ENCODE measurements around the gene PPP3CB.
"Not testable (repeated sequence)": the region's sequence is repeated elsewhere in the genome, so short reads cannot be mapped to it uniquely, and the experiment has no call there.

Gene PPP3CB

GRCh38 chr10:73399063-73399462, 96.8 kb downstream of the PPP3CB start:
- no peak overlapping the region for H3K4me3 ChIP-seq (ENCODE audit: low read depth, low read length, poor library complexity, severe bottlenecking)
- no peaks in the 10 kb centered on the region for H3K9me3 ChIP-seq (ENCODE audit: low read length)
- TF ChIP-seq EZH2 (IDR thresholded peaks at IDR 0.05; ENCODE audit: borderline replicate concordance, low read length) (no peak), CTCF (IDR thresholded peaks at IDR 0.05; ENCODE audit: low read length) (no peak)
- no peak overlapping the region for H3K9ac ChIP-seq (ENCODE audit: low read length)
- no peak overlapping the region for H3K27ac ChIP-seq (ENCODE audit: low read depth, low read length, poor library complexity, severe bottlenecking)
- no peak overlapping the region for H3K4me2 ChIP-seq (ENCODE audit: low read length)
- H3K4me1 ChIP-seq (ENCODE audit: insufficient read depth, low read length, severe bottlenecking) = no peaks in the 10 kb centered on the region
- H3K9me2 ChIP-seq (ENCODE audit: low read depth, low read length) = no peaks in the 10 kb centered on the region; the same call in 1 of the 2 replicates
- H3K36me3 ChIP-seq (ENCODE audit: insufficient read depth, low read length) = peaks cover 47% of the 10 kb centered on the region
- no peaks in the 10 kb centered on the region for H3F3A ChIP-seq (ENCODE audit: insufficient read depth, low read length)
- H2AFZ ChIP-seq (ENCODE audit: low read length) = no peak overlapping the region
- H4K20me1 ChIP-seq (ENCODE audit: insufficient read depth, low read length) = no peaks in the 10 kb centered on the region
- no peaks in the 10 kb centered on the region for H3K27me3 ChIP-seq (ENCODE audit: insufficient read depth, low read length)
- peaks cover 29% of the 10 kb centered on the region for H3K79me2 ChIP-seq (ENCODE audit: insufficient read depth, low read length)

GRCh38 chr10:73398024-73398423, 97.8 kb downstream of the PPP3CB start:
- Histone ChIP-seq H3K9ac (ENCODE audit: low read length) (no peak overlapping the region), H3K9me3 (ENCODE audit: low read length) (no peaks in the 10 kb centered on the region), H3K36me3 (ENCODE audit: insufficient read depth, low read length) (peaks cover 47% of the 10 kb centered on the region), H3K4me2 (ENCODE audit: low read length) (no peak overlapping the region), H3K4me3 (ENCODE audit: low read depth, low read length, poor library complexity, severe bottlenecking) (no peak overlapping the region), H2AFZ (ENCODE audit: low read length) (no peak overlapping the region), H3F3A (ENCODE audit: insufficient read depth, low read length) (no peaks in the 10 kb centered on the region), H3K27me3 (ENCODE audit: insufficient read depth, low read length) (no peaks in the 10 kb centered on the region), H4K20me1 (ENCODE audit: insufficient read depth, low read length) (no peaks in the 10 kb centered on the region), H3K79me2 (ENCODE audit: insufficient read depth, low read length) (peaks cover 18% of the 10 kb centered on the region), H3K27ac (ENCODE audit: low read depth, low read length, poor library complexity, severe bottlenecking) (no peak overlapping the region), H3K9me2 (ENCODE audit: low read depth, low read length) (no peaks in the 10 kb centered on the region; the same call in 1 of the 2 replicates), H3K4me1 (ENCODE audit: insufficient read depth, low read length, severe bottlenecking) (no peaks in the 10 kb centered on the region)
- TF ChIP-seq EZH2 (IDR thresholded peaks at IDR 0.05; ENCODE audit: borderline replicate concordance, low read length) (no peak), CTCF (IDR thresholded peaks at IDR 0.05; ENCODE audit: low read length) (no peak)

- H3K27ac ChIP-seq (ENCODE audit: low read depth, low read length, poor library complexity, severe bottlenecking); H3K79me2 ChIP-seq (ENCODE audit: insufficient read depth, low read length); H3K9me3 ChIP-seq (ENCODE audit: low read length); H3K4me3 ChIP-seq (ENCODE audit: low read depth, low read length, poor library complexity, severe bottlenecking); H4K20me1 ChIP-seq (ENCODE audit: insufficient read depth, low read length); H3F3A ChIP-seq (ENCODE audit: insufficient read depth, low read length); H3K4me2 ChIP-seq (ENCODE audit: low read length); H3K9me2 ChIP-seq (ENCODE audit: low read depth, low read length); H3K27me3 ChIP-seq (ENCODE audit: insufficient read depth, low read length); H3K4me1 ChIP-seq (ENCODE audit: insufficient read depth, low read length, severe bottlenecking); H3K9ac ChIP-seq (ENCODE audit: low read length); H2AFZ ChIP-seq (ENCODE audit: low read length): not testable (repeated sequence)
- peaks cover 65% of the 10 kb centered on the region for H3K36me3 ChIP-seq (ENCODE audit: insufficient read depth, low read length)
Observed at GRCh38 chr10:73394325-73394724, 101.5 kb downstream of the PPP3CB start.

GRCh38 chr10:73388228-73388627, 107.6 kb downstream of the PPP3CB start:
- Histone ChIP-seq H2AFZ (ENCODE audit: low read length) (no peak overlapping the region), H3K4me2 (ENCODE audit: low read length) (no peak overlapping the region), H3K9me3 (ENCODE audit: low read length) (no peaks in the 10 kb centered on the region), H3K4me3 (ENCODE audit: low read depth, low read length, poor library complexity, severe bottlenecking) (no peak overlapping the region), H3K4me1 (ENCODE audit: insufficient read depth, low read length, severe bottlenecking) (no peaks in the 10 kb centered on the region), H3K27me3 (ENCODE audit: insufficient read depth, low read length) (no peaks in the 10 kb centered on the region), H3K36me3 (ENCODE audit: insufficient read depth, low read length) (peaks cover 75% of the 10 kb centered on the region), H4K20me1 (ENCODE audit: insufficient read depth, low read length) (no peaks in the 10 kb centered on the region), H3K9ac (ENCODE audit: low read length) (no peak overlapping the region), H3K79me2 (ENCODE audit: insufficient read depth, low read length) (0 out of 2 replicates have a peak, but pooled peaks cover 5% of the 10 kb centered on the region), H3K9me2 (ENCODE audit: low read depth, low read length) (no peaks in the 10 kb centered on the region), H3F3A (ENCODE audit: insufficient read depth, low read length) (no peaks in the 10 kb centered on the region), H3K27ac (ENCODE audit: low read depth, low read length, poor library complexity, severe bottlenecking) (no peak overlapping the region)
- no peak for TF ChIP-seq CTCF (IDR thresholded peaks at IDR 0.05; ENCODE audit: low read length)
- TF ChIP-seq EZH2 (IDR thresholded peaks at IDR 0.05; ENCODE audit: borderline replicate concordance, low read length) = no peak

Data from OCI-LY1 (cell line).